Measurements from ENCODE around the gene ZCCHC24.

Gene ZCCHC24

DNA sequence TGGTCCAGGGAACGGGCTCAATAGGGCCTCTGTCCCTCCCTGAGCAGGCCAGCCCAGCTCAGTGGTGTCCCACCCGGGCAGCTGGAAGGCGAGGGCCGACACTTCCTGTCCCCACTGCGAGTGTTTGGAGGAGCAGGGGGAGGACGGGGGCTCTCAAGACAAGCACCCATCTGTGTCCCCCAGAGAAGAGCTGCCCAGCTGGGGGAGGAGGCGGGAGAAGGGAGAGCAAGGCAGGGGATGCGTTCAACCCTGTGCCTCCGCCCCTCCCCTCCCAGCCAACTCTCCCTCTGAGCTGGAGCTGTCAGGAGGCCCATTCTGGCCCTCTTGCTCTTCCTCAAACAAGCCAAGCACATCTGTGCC, 35.7 kb downstream of the ZCCHC24 start:
- Histone ChIP-seq H3K36me3 (ENCODE audit: insufficient read depth, low read length) (no peaks in the 10 kb centered on the region), H3K4me3 (ENCODE audit: low read depth, low read length, poor library complexity, severe bottlenecking) (no peak overlapping the region), H3K4me2 (ENCODE audit: low read length) (no peak overlapping the region), H3F3A (ENCODE audit: insufficient read depth, low read length) (no peaks in the 10 kb centered on the region), H3K79me2 (ENCODE audit: insufficient read depth, low read length) (no peaks in the 10 kb centered on the region), H3K9ac (ENCODE audit: low read length) (no peak overlapping the region), H3K27ac (ENCODE audit: low read depth, low read length, poor library complexity, severe bottlenecking) (no peak overlapping the region), H3K27me3 (ENCODE audit: insufficient read depth, low read length) (peaks cover 6% of the 10 kb centered on the region; the same call in 1 of the 2 replicates), H3K9me3 (ENCODE audit: low read length) (no peaks in the 10 kb centered on the region), H3K9me2 (ENCODE audit: low read depth, low read length) (no peaks in the 10 kb centered on the region), H4K20me1 (ENCODE audit: insufficient read depth, low read length) (no peaks in the 10 kb centered on the region), H2AFZ (ENCODE audit: low read length) (no peak overlapping the region), H3K4me1 (ENCODE audit: insufficient read depth, low read length, severe bottlenecking) (no peaks in the 10 kb centered on the region)
- TF ChIP-seq, protein P1, sequence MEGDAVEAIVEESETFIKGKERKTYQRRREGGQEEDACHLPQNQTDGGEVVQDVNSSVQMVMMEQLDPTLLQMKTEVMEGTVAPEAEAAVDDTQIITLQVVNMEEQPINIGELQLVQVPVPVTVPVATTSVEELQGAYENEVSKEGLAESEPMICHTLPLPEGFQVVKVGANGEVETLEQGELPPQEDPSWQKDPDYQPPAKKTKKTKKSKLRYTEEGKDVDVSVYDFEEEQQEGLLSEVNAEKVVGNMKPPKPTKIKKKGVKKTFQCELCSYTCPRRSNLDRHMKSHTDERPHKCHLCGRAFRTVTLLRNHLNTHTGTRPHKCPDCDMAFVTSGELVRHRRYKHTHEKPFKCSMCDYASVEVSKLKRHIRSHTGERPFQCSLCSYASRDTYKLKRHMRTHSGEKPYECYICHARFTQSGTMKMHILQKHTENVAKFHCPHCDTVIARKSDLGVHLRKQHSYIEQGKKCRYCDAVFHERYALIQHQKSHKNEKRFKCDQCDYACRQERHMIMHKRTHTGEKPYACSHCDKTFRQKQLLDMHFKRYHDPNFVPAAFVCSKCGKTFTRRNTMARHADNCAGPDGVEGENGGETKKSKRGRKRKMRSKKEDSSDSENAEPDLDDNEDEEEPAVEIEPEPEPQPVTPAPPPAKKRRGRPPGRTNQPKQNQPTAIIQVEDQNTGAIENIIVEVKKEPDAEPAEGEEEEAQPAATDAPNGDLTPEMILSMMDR (IDR thresholded peaks at IDR 0.05; ENCODE audit: low read length): no peak
- no peak for TF ChIP-seq EZH2 (IDR thresholded peaks at IDR 0.05; ENCODE audit: borderline replicate concordance, low read length)

DNA sequence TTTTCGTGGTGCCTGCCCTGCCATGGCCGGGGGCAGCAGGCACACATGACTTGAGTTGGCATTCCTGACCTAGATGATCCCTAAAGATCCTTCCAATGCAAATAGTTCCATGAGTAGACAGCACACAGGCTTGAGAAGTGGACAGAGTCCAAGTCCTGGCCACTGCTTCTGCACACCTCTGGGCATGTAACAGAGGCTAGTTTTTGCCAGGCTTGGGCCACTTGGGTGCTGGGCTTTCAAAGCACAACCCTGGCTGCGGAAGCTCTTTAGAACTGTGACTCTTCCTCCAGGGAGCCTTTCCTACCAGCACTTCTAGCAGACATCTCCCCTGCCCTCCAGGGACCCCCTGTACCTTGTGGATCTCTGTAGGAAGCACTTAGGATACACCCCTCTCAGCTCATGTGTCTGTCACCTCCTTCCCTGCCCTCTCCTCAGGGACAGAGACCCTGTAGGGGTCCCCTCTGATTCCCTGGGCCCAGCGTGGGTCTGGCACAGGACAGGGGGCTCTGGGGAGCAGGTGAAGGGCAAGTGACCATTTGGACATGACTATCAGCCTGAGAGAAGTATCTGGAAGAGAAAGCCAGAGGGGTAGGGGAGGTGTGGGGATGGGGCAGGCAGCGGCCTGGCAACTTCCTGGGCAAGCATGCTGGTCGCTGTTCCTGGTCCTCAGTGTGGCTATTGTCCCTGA, 36.2 kb downstream of the ZCCHC24 start:
- no peaks in the 10 kb centered on the region for H3K9me2 ChIP-seq (ENCODE audit: low read depth, low read length)
- H3K9ac ChIP-seq (ENCODE audit: low read length): no peak overlapping the region
- H2AFZ ChIP-seq (ENCODE audit: low read length): no peak overlapping the region
- peaks cover 6% of the 10 kb centered on the region; the same call in 1 of the 2 replicates for H3K27me3 ChIP-seq (ENCODE audit: insufficient read depth, low read length)
- TF ChIP-seq, protein P1 (IDR thresholded peaks at IDR 0.05; ENCODE audit: low read length): no peak
- no peak for TF ChIP-seq EZH2 (IDR thresholded peaks at IDR 0.05; ENCODE audit: borderline replicate concordance, low read length)
- H3K27ac ChIP-seq (ENCODE audit: low read depth, low read length, poor library complexity, severe bottlenecking): no peak overlapping the region
- H3F3A ChIP-seq (ENCODE audit: insufficient read depth, low read length): no peaks in the 10 kb centered on the region
- H3K4me1 ChIP-seq (ENCODE audit: insufficient read depth, low read length, severe bottlenecking): no peaks in the 10 kb centered on the region
- H3K36me3 ChIP-seq (ENCODE audit: insufficient read depth, low read length): no peaks in the 10 kb centered on the region
- no peaks in the 10 kb centered on the region for H4K20me1 ChIP-seq (ENCODE audit: insufficient read depth, low read length)
- H3K4me2 ChIP-seq (ENCODE audit: low read length): no peak overlapping the region
- no peaks in the 10 kb centered on the region for H3K79me2 ChIP-seq (ENCODE audit: insufficient read depth, low read length)
- H3K9me3 ChIP-seq (ENCODE audit: low read length): no peaks in the 10 kb centered on the region
- H3K4me3 ChIP-seq (ENCODE audit: low read depth, low read length, poor library complexity, severe bottlenecking): no peak overlapping the region

DNA sequence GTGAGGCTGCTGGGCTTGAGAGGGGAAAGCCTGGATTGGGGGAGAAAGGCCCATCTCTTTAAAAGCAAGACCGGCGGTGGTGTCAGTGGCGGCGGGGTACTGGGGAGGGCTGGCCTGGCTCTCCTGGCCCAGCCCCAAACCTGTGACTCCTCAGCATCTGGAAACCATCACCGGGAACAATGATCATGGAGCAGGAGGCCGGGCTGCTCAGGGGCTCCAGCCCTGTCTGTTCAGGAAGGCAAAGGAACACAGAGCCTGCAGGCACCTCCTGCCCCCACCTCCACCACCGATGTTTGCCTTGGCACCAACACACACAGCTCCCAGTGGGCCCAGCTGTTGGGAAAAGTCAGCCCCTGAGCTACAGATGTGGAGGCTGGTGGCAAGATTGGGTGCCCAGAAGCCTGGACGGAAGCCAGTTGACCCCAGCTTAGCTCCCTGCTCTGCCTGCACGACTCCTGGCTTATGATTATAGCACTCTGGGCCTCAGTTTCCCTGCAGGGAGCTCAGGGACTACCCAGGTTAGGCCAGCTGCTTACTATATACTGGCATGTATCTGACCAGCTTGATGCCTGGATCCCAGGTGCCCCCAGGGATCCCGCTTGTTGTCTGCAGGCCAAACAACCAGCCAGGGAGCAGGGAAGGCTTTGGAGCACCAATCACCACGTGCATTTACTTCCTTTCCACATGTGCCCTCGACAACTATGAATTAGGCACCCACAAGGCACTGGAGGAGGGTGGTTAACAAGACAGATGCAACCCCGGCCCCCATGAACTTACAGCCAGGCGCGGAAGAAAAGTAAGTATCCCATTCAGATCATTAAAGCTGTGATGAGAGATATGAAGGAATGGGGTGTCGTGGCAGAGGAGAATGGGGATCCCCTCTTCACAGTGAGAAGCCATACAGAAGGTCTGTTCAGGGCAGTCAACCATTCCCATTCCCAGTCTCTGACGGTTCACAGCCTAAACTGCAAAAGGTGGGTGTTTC, 37.3 kb downstream of the ZCCHC24 start:
- Histone ChIP-seq H3K27ac (ENCODE audit: low read depth, low read length, poor library complexity, severe bottlenecking) (no peak overlapping the region), H3K27me3 (ENCODE audit: insufficient read depth, low read length) (peaks cover 6% of the 10 kb centered on the region; the same call in 1 of the 2 replicates), H3K9me3 (ENCODE audit: low read length) (no peaks in the 10 kb centered on the region), H3F3A (ENCODE audit: insufficient read depth, low read length) (no peaks in the 10 kb centered on the region), H3K4me3 (ENCODE audit: low read depth, low read length, poor library complexity, severe bottlenecking) (no peak overlapping the region), H3K36me3 (ENCODE audit: insufficient read depth, low read length) (no peaks in the 10 kb centered on the region), H3K4me1 (ENCODE audit: insufficient read depth, low read length, severe bottlenecking) (no peaks in the 10 kb centered on the region), H2AFZ (ENCODE audit: low read length) (no peak overlapping the region), H3K4me2 (ENCODE audit: low read length) (no peak overlapping the region), H3K9me2 (ENCODE audit: low read depth, low read length) (no peaks in the 10 kb centered on the region), H3K79me2 (ENCODE audit: insufficient read depth, low read length) (no peaks in the 10 kb centered on the region), H3K9ac (ENCODE audit: low read length) (no peak overlapping the region), H4K20me1 (ENCODE audit: insufficient read depth, low read length) (no peaks in the 10 kb centered on the region)
- no peak for TF ChIP-seq EZH2 (IDR thresholded peaks at IDR 0.05; ENCODE audit: borderline replicate concordance, low read length)
- TF ChIP-seq, protein P1 (IDR thresholded peaks at IDR 0.05; ENCODE audit: low read length): no peak
